Globus pallidus (tissue), 1 donor: ENCODE data around the gene AQP9.

Experiments used
- DNase-seq: peaks from one replicate; pipeline ENCODE4 v3.0.0-alpha.2; 2015; ENCODE audit warnings: low spot score

The AQP9 gene

GRCh38 chr15:58141894-58142293, 3.7 kb downstream of the AQP9 start:
- no peak for DNase-seq

- DNase-seq: no peak
Measured at GRCh38 chr15:58142827-58143461, 4.8 kb downstream of the AQP9 start.

- DNase-seq: no peak
Measured at GRCh38 chr15:58145606-58146005, 7.4 kb downstream of the AQP9 start.

GRCh38 chr15:58146211-58146610, 8.0 kb downstream of the AQP9 start:
- no peak for DNase-seq

- DNase-seq: no peak
Measured at GRCh38 chr15:58146749-58147148, 8.6 kb downstream of the AQP9 start.

- no peak for DNase-seq
Measured at GRCh38 chr15:58147171-58147611, 9.0 kb downstream of the AQP9 start.

- DNase-seq: no peak
Measured at GRCh38 chr15:58148120-58148519, 9.9 kb downstream of the AQP9 start.

GRCh38 chr15:58148633-58149445, 10.7 kb downstream of the AQP9 start:
- DNase-seq: no peak

- no peak for DNase-seq
Measured at GRCh38 chr15:58154769-58155168, 16.6 kb downstream of the AQP9 start.

- no peak for DNase-seq
Measured at GRCh38 chr15:58159827-58160386, 21.7 kb downstream of the AQP9 start.

GRCh38 chr15:58161436-58161930, 23.3 kb downstream of the AQP9 start:
- DNase-seq: no peak

- no peak for DNase-seq
Measured at GRCh38 chr15:58163985-58164384, 25.8 kb downstream of the AQP9 start.

- no peak for DNase-seq
Measured at GRCh38 chr15:58164926-58165325, 26.7 kb downstream of the AQP9 start.

GRCh38 chr15:58165661-58166060, 27.5 kb downstream of the AQP9 start:
- no peak for DNase-seq

- DNase-seq: no peak
Measured at GRCh38 chr15:58167095-58167691, 29.0 kb downstream of the AQP9 start.

- DNase-seq: no peak
Measured at GRCh38 chr15:58169934-58170333, 31.8 kb downstream of the AQP9 start.

GRCh38 chr15:58171476-58172061, 33.4 kb downstream of the AQP9 start:
- no peak for DNase-seq

GRCh38 chr15:58174709-58175108, 36.5 kb downstream of the AQP9 start:
- no peak for DNase-seq

- no peak for DNase-seq
Measured at GRCh38 chr15:58175955-58176354, 37.8 kb downstream of the AQP9 start.

- no peak for DNase-seq
Measured at GRCh38 chr15:58178668-58179067, 40.5 kb downstream of the AQP9 start.

GRCh38 chr15:58179206-58179605, 41.0 kb downstream of the AQP9 start:
- DNase-seq: no peak

- DNase-seq: no peak
Measured at GRCh38 chr15:58179741-58180381, 41.7 kb downstream of the AQP9 start.
